Neural cell (in vitro differentiated cells): ENCODE data around the gene PTPN18. TPM values are rescaled to one million over a fixed set of nuclear protein-coding genes. Genes with fewer than 3 reads are reported as not detected.

Source experiments
- H2AFZ ChIP-seq: fragments of 200-600, 300-800 bp; sonication (generic), shearing (Covaris generic); 2 replicates; pipeline ENCODE4 v1.6.0; 2014; ENCODE audit warnings: low read depth, mild to moderate bottlenecking, antibody characterized with exemption, low read length, moderate library complexity
- H3F3A ChIP-seq: fragments of 200-600 bp; shearing (Covaris generic); 2 replicates; pipeline ENCODE4 v1.6.1; 2016; ENCODE audit warnings: mild to moderate bottlenecking, moderate library complexity, mixed read lengths, antibody characterized with exemption, low read length; ENCODE audit not compliant: insufficient read depth, poor library complexity, severe bottlenecking
- H3K27ac ChIP-seq: fragments of 200-600, 300-800 bp; sonication (generic), shearing (Covaris generic); 2 replicates; pipeline ENCODE4 v1.5.1; 2014; ENCODE audit warnings: mild to moderate bottlenecking, low read length, moderate library complexity
- H3K27me3 ChIP-seq: fragments of 300-800, 200-600 bp; sonication (generic), shearing (Covaris generic); 2 replicates; pipeline ENCODE4 v1.6.0; 2014; ENCODE audit warnings: mild to moderate bottlenecking, low read depth, low read length, moderate library complexity; ENCODE audit not compliant: insufficient read depth
- H3K36me3 ChIP-seq: fragments of 300-800, 200-600 bp; sonication (generic), shearing (Covaris generic); 2 replicates; pipeline ENCODE4 v1.5.1; 2014; ENCODE audit warnings: mild to moderate bottlenecking, antibody characterized with exemption, low read length, moderate library complexity; ENCODE audit not compliant: insufficient read depth
- H3K4me2 ChIP-seq: fragments of 300-800, 200-600 bp; sonication (generic), shearing (Covaris generic); 2 replicates; pipeline ENCODE4 v1.6.0; 2014; ENCODE audit warnings: mild to moderate bottlenecking, low read length
- H3K4me3 ChIP-seq: fragments of 300-800, 200-600 bp; sonication (generic), shearing (Covaris generic); 2 replicates; pipeline ENCODE4 v1.5.1; 2014; ENCODE audit warnings: mild to moderate bottlenecking, low read length, moderate library complexity
- H3K79me2 ChIP-seq: fragments of 200-600 bp; shearing (Covaris generic); replicated peaks from 2 replicates; pipeline ENCODE4 v1.6.0; 2014; ENCODE audit warnings: mild to moderate bottlenecking, low read length, moderate library complexity; ENCODE audit not compliant: insufficient read depth
- H3K9ac ChIP-seq: fragments of 300-800, 200-600 bp; sonication (generic), shearing (Covaris generic); 2 replicates; pipeline ENCODE4 v1.6.1; 2016; ENCODE audit warnings: mild to moderate bottlenecking, low read length, mixed read lengths
- H3K9me2 ChIP-seq: fragments of 200-600 bp; shearing (Covaris generic); 2 replicates; pipeline ENCODE4 v1.6.1; 2016; ENCODE audit warnings: mild to moderate bottlenecking, low read length, mixed read lengths; ENCODE audit not compliant: insufficient read depth
- H3K9me3 ChIP-seq: fragments of 200-600, 300-800 bp; sonication (generic), shearing (Covaris generic); 2 replicates; pipeline ENCODE4 v1.6.1; 2016; ENCODE audit warnings: mild to moderate bottlenecking, mixed run types, low read length, moderate library complexity, mixed read lengths
- H4K20me1 ChIP-seq: fragments of 200-600 bp; shearing (Covaris generic); 2 replicates; pipeline ENCODE4 v1.6.1; 2016; ENCODE audit warnings: mild to moderate bottlenecking, mixed run types; ENCODE audit not compliant: insufficient read depth
- EP300 ChIP-seq: fragments of 450-650 bp; conservative IDR thresholded peaks from 2 replicates; pipeline ENCODE4 v1.6.1; 2014; ENCODE audit warnings: antibody characterized with exemption, mild to moderate bottlenecking, moderate library complexity; ENCODE audit not compliant: poor library complexity, severe bottlenecking
- EZH2 ChIP-seq: fragments of 200-600, 300-800 bp; shearing (Covaris generic), sonication (generic); IDR thresholded peaks from 2 replicates; pipeline ENCODE4 v1.6.1; 2014; ENCODE audit warnings: antibody characterized with exemption, low read length, borderline replicate concordance, mild to moderate bottlenecking; ENCODE audit not compliant: insufficient read depth, poor library complexity, severe bottlenecking
- MXI1 ChIP-seq: fragments of 450-650 bp; conservative IDR thresholded peaks from 2 replicates; pipeline ENCODE4 v1.6.1; 2014; ENCODE audit warnings: antibody characterized with exemption, mild to moderate bottlenecking; ENCODE audit not compliant: poor library complexity, severe bottlenecking
- REST ChIP-seq: IDR thresholded peaks from 2 replicates; pipeline ENCODE4 v1.6.1; 2012; ENCODE audit warnings: borderline replicate concordance
- SMC3 ChIP-seq: fragments of 450-650 bp; conservative IDR thresholded peaks from 2 replicates; pipeline ENCODE4 v1.6.1; 2014; ENCODE audit warnings: antibody characterized with exemption, mild to moderate bottlenecking, moderate library complexity; ENCODE audit not compliant: poor library complexity
- polyA plus RNA-seq: library from polyadenylated mRNA; depleted of rRNA; stranded (reverse); fragments of >200 nt; gene quantifications from 2 replicates; pipeline ENCODE4 v1.2.3, GENCODE V29; 2014

The PTPN18 gene
- polyA plus RNA-seq, 1 donor from 2014 or later, result 13.3 TPM

GRCh38 chr2:130374587-130375290 lies 18.9 kb downstream of the PTPN18 start (continued):
- TF ChIP-seq REST, result no peak
- TF ChIP-seq MXI1, result no peak

GRCh38 chr2:130375291-130376266 lies 19.7 kb downstream of the PTPN18 start:
- Histone ChIP-seq H3K79me2 (no peaks in the 10 kb centered on the region), H4K20me1 (no peaks in the 10 kb centered on the region)
- TF ChIP-seq EZH2 (no peak), REST (no peak), SMC3 (no peak), EP300 (no peak)

More at GRCh38 chr2:130375291-130376266, 19.7 kb downstream of the PTPN18 start:
- Histone ChIP-seq H3K9ac (no peak overlapping the region), H3F3A (no peaks in the 10 kb centered on the region), H3K27ac (no peak overlapping the region), H3K27me3 (no peaks in the 10 kb centered on the region), H3K9me3 (no peaks in the 10 kb centered on the region), H3K4me3 (no peak overlapping the region), H3K9me2 (no peaks in the 10 kb centered on the region), H2AFZ (no peak overlapping the region), H3K36me3 (no peaks in the 10 kb centered on the region), H3K4me2 (no peak overlapping the region)
